ENCODE data around the gene CORO7. TPM values are rescaled to one million over a fixed set of nuclear protein-coding genes. Genes with fewer than 3 reads are reported as not detected.

CORO7 gene
- total and polyA plus RNA-seq, 4 donors = 22.7 to 61.8 (median 42.1) TPM

GRCh38 chr16:4450430-4450829 lies 34.0 kb upstream of the CORO7 start:
- DNase-seq (ENCODE audit: low read depth in 4 of 6, low spot score in 6 of 6) = no peak
- H3K27me3 ChIP-seq (ENCODE audit: control insufficient read depth, insufficient read depth, low read length) = no peaks in the 10 kb centered on the region
- H3K27ac ChIP-seq (ENCODE audit: low read depth, low read length) = no peak overlapping the region
- peaks cover 89% of the 10 kb centered on the region for H3K36me3 ChIP-seq (ENCODE audit: control insufficient read depth, insufficient read depth, low read length)
- 83% methylated on average over 13 of the region's 14 CpGs for WGBS (ENCODE audit: insufficient coverage)
- H3K4me3 ChIP-seq (ENCODE audit: low read depth, low read length) = no peak overlapping the region
- H3K4me1 ChIP-seq (ENCODE audit: control insufficient read depth, insufficient read depth, low read length) = no peaks in the 10 kb centered on the region
- no peaks in the 10 kb centered on the region for H3K9me3 ChIP-seq (ENCODE audit: control insufficient read depth, insufficient read depth, low read length)

GRCh38 chr16:4443986-4444385 lies 27.6 kb upstream of the CORO7 start:
- no peak for DNase-seq (ENCODE audit: low read depth in 4 of 6, low spot score in 6 of 6)
- Histone ChIP-seq H3K4me3 (ENCODE audit: low read depth, low read length) (no peak overlapping the region), H3K36me3 (ENCODE audit: control insufficient read depth, insufficient read depth, low read length) (peaks cover 79% of the 10 kb centered on the region), H3K27me3 (ENCODE audit: control insufficient read depth, insufficient read depth, low read length) (no peaks in the 10 kb centered on the region), H3K27ac (ENCODE audit: low read depth, low read length) (no peak overlapping the region), H3K4me1 (ENCODE audit: control insufficient read depth, insufficient read depth, low read length) (no peaks in the 10 kb centered on the region), H3K9me3 (ENCODE audit: control insufficient read depth, insufficient read depth, low read length) (no peaks in the 10 kb centered on the region)
- WGBS (ENCODE audit: insufficient coverage) = 90% methylated on average over 2 of the region's 4 CpGs

- Histone ChIP-seq H3K36me3 (ENCODE audit: control insufficient read depth, insufficient read depth, low read length) (peaks cover 76% of the 10 kb centered on the region), H3K4me1 (ENCODE audit: control insufficient read depth, insufficient read depth, low read length) (no peaks in the 10 kb centered on the region), H3K27ac (ENCODE audit: low read depth, low read length) (no peak overlapping the region), H3K4me3 (ENCODE audit: low read depth, low read length) (no peak overlapping the region), H3K9me3 (ENCODE audit: control insufficient read depth, insufficient read depth, low read length) (no peaks in the 10 kb centered on the region), H3K27me3 (ENCODE audit: control insufficient read depth, insufficient read depth, low read length) (no peaks in the 10 kb centered on the region)
- no peak for DNase-seq (ENCODE audit: low read depth in 4 of 6, low spot score in 6 of 6)
- WGBS (ENCODE audit: insufficient coverage) = 79% methylated on average over 5 of the region's 5 CpGs
Observed at GRCh38 chr16:4443271-4443670, 26.9 kb upstream of the CORO7 start.

- no peaks in the 10 kb centered on the region for H3K27me3 ChIP-seq (ENCODE audit: control insufficient read depth, insufficient read depth, low read length)
- H3K4me3 ChIP-seq (ENCODE audit: low read depth, low read length) = no peak overlapping the region
- H3K4me1 ChIP-seq (ENCODE audit: control insufficient read depth, insufficient read depth, low read length) = no peaks in the 10 kb centered on the region
- H3K9me3 ChIP-seq (ENCODE audit: control insufficient read depth, insufficient read depth, low read length) = no peaks in the 10 kb centered on the region
- peaks cover 76% of the 10 kb centered on the region for H3K36me3 ChIP-seq (ENCODE audit: control insufficient read depth, insufficient read depth, low read length)
- no peak for DNase-seq (ENCODE audit: low read depth in 4 of 6, low spot score in 6 of 6)
- H3K27ac ChIP-seq (ENCODE audit: low read depth, low read length) = no peak overlapping the region
- WGBS (ENCODE audit: insufficient coverage) = 89% methylated on average over 8 of the region's 11 CpGs
Observed at GRCh38 chr16:4442371-4442770, 26.0 kb upstream of the CORO7 start.

GRCh38 chr16:4437366-4437765 lies 21.0 kb upstream of the CORO7 start:
- no peak overlapping the region for H3K27ac ChIP-seq (ENCODE audit: low read depth, low read length)
- H3K4me1 ChIP-seq (ENCODE audit: control insufficient read depth, insufficient read depth, low read length) = no peaks in the 10 kb centered on the region
- DNase-seq (ENCODE audit: low read depth in 4 of 6, low spot score in 6 of 6) = no peak
- H3K9me3 ChIP-seq (ENCODE audit: control insufficient read depth, insufficient read depth, low read length) = no peaks in the 10 kb centered on the region
- H3K36me3 ChIP-seq (ENCODE audit: control insufficient read depth, insufficient read depth, low read length) = peaks cover 53% of the 10 kb centered on the region
- H3K27me3 ChIP-seq (ENCODE audit: control insufficient read depth, insufficient read depth, low read length) = no peaks in the 10 kb centered on the region
- 96% methylated on average over 3 of the region's 3 CpGs for WGBS (ENCODE audit: insufficient coverage)
- H3K4me3 ChIP-seq (ENCODE audit: low read depth, low read length) = no peak overlapping the region

- 83% methylated on average over 2 of the region's 8 CpGs for WGBS (ENCODE audit: insufficient coverage)
- peaks cover 52% of the 10 kb centered on the region for H3K36me3 ChIP-seq (ENCODE audit: control insufficient read depth, insufficient read depth, low read length)
Observed at GRCh38 chr16:4435337-4436067, 19.1 kb upstream of the CORO7 start.

GRCh38 chr16:4433914-4434787 lies 17.8 kb upstream of the CORO7 start:
- Histone ChIP-seq H3K9me3 (ENCODE audit: control insufficient read depth, insufficient read depth, low read length) (no peaks in the 10 kb centered on the region), H3K27ac (ENCODE audit: low read depth, low read length) (no peak overlapping the region), H3K27me3 (ENCODE audit: control insufficient read depth, insufficient read depth, low read length) (no peaks in the 10 kb centered on the region), H3K4me1 (ENCODE audit: control insufficient read depth, insufficient read depth, low read length) (no peaks in the 10 kb centered on the region), H3K36me3 (ENCODE audit: control insufficient read depth, insufficient read depth, low read length) (peaks cover 50% of the 10 kb centered on the region), H3K4me3 (ENCODE audit: low read depth, low read length) (no peak overlapping the region)
- DNase-seq (ENCODE audit: low read depth in 4 of 6, low spot score in 6 of 6) = no peak
- 73% methylated on average over 6 of the region's 12 CpGs for WGBS (ENCODE audit: insufficient coverage)

More at GRCh38 chr16:4435337-4436067, 19.1 kb upstream of the CORO7 start:
- H3K27me3 ChIP-seq (ENCODE audit: control insufficient read depth, insufficient read depth, low read length) = no peaks in the 10 kb centered on the region
- H3K9me3 ChIP-seq (ENCODE audit: control insufficient read depth, insufficient read depth, low read length) = no peaks in the 10 kb centered on the region
- H3K4me3 ChIP-seq (ENCODE audit: low read depth, low read length) = no peak overlapping the region
- no peaks in the 10 kb centered on the region for H3K4me1 ChIP-seq (ENCODE audit: control insufficient read depth, insufficient read depth, low read length)
- H3K27ac ChIP-seq (ENCODE audit: low read depth, low read length) = no peak overlapping the region
- DNase-seq (ENCODE audit: low read depth in 4 of 6, low spot score in 6 of 6) = peak in 1 of 6 donors; percentile 64

GRCh38 chr16:4433228-4433627 lies 16.8 kb upstream of the CORO7 start:
- Histone ChIP-seq H3K36me3 (ENCODE audit: control insufficient read depth, insufficient read depth, low read length) (peaks cover 48% of the 10 kb centered on the region), H3K4me3 (ENCODE audit: low read depth, low read length) (no peak overlapping the region), H3K4me1 (ENCODE audit: control insufficient read depth, insufficient read depth, low read length) (no peaks in the 10 kb centered on the region), H3K27ac (ENCODE audit: low read depth, low read length) (no peak overlapping the region), H3K9me3 (ENCODE audit: control insufficient read depth, insufficient read depth, low read length) (no peaks in the 10 kb centered on the region), H3K27me3 (ENCODE audit: control insufficient read depth, insufficient read depth, low read length) (no peaks in the 10 kb centered on the region)
- DNase-seq (ENCODE audit: low read depth in 4 of 6, low spot score in 6 of 6) = no peak
- WGBS (ENCODE audit: insufficient coverage) = 68% methylated on average over 4 of the region's 4 CpGs

- H3K4me1 ChIP-seq (ENCODE audit: control insufficient read depth, insufficient read depth, low read length) = peaks cover 5% of the 10 kb centered on the region
- H3K36me3 ChIP-seq (ENCODE audit: control insufficient read depth, insufficient read depth, low read length) = peaks cover 36% of the 10 kb centered on the region
- H3K27ac ChIP-seq (ENCODE audit: low read depth, low read length) = no peak overlapping the region
- H3K27me3 ChIP-seq (ENCODE audit: control insufficient read depth, insufficient read depth, low read length) = no peaks in the 10 kb centered on the region
- DNase-seq (ENCODE audit: low read depth in 4 of 6, low spot score in 6 of 6) = no peak
- 98% methylated on average over 5 of the region's 9 CpGs for WGBS (ENCODE audit: insufficient coverage)
- no peaks in the 10 kb centered on the region for H3K9me3 ChIP-seq (ENCODE audit: control insufficient read depth, insufficient read depth, low read length)
- H3K4me3 ChIP-seq (ENCODE audit: low read depth, low read length) = no peak overlapping the region
Observed at GRCh38 chr16:4431023-4431422, 14.6 kb upstream of the CORO7 start.

All from spinal cord (tissue), 10 donors.